Amygdala (tissue), 56 donors: Measurements from ENCODE around the gene INPP4A.

ENCODE experiments used
- DNase-seq, 56 donors: peaks; one replicate each; lab custom pipeline; 2025; lab: John Stamatoyannopoulos, UW

Gene INPP4A

DNA sequence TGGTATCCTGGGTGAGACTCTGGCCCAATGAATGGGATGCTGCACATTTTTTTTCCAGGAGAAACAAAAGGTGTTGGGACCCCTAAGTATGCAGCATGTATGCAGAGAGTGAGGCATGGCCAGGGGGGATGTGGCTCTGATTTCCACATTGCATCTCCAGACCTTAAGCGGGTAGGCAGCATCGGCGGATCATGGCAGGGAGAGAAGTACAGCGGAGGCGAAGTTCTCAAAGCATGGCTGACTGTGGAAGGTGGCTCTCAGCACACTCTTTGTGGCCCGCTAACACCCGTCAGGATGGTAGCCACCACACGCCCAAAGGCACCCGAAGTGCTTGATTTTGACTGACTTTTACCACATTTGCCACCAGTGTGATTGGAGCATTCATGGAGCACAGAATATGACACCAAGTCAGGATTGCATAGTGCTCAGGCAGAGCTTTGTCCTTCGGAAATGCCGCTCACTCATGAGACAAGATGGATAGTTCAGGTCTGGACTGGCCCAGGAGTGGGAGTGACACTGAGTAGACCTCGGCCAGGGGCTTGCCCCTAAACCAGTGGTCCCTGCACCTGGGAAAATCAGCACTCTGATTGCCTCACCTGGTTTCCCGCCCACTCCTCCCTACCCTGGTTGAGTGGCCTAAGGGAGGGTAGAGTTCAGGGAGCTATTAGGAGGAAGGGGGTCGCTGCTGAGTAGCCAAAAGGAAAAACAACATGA lies 14.2 kb downstream of the INPP4A start:
- no peak for DNase-seq

GRCh38 chr2:98459496-98460175 lies 15.0 kb downstream of the INPP4A start:
- no peak for DNase-seq

DNA sequence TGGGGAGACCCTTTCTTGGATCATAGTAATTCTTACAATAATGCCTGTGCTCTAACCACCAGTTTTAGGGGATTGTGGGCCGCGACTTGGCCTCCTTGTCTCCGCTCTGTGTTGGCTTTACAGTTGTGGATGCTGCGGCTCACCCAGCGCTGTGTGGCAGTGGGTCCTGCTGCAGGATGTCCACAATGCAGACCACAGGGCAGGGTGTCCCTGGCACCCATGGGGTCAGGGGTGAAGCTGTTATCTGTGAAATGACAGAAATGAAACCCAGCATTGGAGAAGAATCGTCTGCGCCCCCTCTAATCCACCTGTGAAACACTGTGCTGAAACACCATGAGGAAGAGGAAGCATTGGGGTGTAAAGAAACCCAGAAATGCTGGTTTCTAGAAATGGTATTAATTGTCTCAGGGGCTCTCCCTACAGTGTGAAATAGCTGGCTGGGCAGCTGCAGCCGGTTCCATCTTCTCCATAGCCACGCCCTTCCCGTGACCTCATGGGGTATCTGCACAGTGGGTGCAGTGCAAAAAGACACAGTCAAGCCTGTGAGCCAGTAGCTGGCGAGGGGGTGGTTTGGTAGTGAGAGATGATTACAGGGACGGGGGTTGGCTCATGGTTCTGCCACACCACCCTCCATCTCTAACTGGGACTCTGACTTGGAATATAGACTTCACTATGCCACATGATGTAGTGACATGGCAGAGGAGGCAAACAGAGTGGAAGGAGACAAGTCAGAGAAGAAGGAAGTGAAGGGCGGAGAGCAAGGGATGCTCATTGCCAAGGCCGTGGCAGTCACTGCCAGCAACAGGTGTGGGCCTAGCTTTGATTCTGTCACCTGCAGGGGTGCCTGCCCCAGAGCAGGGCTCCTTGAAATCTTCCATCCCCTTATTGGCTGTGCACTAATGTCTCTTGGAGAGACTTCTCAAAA lies 16.2 kb downstream of the INPP4A start:
- no peak for DNase-seq

DNA sequence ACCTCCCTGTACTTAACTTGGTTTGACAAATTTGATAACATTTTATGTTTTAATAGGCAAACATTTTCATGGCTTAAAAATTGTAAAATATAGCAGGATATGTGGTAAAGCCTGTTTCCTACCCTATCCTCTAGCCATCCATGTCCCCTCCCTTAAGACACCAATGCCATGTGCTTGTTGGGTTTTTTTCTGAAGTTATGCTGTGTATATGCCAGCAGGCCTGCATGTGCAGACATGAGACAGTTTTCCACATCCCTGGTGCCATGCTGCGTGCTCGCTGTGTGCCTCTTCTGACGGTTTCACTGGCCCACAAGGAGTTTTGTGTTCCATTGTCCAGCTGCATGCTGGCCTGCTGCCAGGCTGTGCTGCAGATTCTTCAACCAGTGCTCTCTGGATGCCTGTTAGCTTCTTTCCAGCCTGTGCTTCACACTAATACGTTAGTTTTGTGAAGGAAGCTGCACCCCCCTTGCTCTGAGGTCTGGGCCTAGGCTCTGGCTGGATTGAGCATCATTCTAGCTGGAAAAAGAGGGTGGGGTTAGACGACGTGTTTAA lies 16.9 kb downstream of the INPP4A start:
- DNase-seq = peak in 18 of 56 donors; percentile 15 to 70 (median 32)

GRCh38 chr2:98463081-98463481 lies 18.4 kb downstream of the INPP4A start:
- no peak for DNase-seq

DNA sequence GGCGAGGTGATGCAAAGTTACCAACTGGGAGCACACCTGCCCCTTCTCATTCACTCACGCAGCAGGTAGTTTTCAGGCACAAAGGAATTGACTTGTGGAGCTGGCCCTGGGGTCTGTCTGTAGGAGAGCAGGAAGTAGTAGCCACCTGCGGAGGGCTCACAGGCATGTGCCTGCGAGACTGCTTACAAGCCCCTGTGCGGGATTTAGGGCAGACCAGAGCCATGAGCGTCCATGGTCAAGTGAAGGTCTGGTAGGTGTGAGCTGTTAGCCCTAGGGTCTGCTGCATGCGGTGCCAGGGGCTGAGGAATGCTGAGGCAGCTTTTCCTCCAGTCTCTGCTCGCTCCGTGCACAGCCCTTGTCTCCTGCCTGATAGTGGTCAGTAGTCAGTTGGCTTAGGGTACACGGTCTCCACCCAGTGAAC lies 18.9 kb downstream of the INPP4A start:
- DNase-seq = no peak

GRCh38 chr2:98463988-98464771 lies 19.5 kb downstream of the INPP4A start:
- no peak for DNase-seq

DNA sequence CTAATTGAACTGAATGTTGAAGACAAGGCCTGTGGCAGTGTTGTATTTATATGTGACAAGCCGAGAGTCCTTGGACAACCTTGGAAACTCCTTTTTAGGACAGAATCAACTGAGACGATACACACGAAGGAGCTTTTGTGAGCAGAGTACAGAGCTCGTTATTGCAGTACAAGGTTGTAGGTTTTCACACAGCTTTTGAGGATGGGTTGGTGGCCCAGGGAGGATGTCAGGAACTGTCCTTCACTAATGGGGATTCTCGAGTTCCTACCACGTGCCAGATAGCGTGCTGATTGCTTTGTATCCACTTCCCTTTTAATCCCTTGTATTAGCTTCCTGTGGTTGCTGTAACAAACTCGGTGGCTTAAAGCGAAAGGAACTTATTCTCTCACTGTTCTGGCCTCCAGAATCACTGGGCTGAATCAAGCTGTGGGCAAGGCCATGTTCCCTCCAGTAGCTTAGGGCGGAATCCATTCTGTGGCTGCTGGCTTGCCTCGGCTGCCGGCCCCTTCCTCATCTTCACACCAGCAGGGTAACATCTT lies 20.2 kb downstream of the INPP4A start:
- DNase-seq = no peak

DNA sequence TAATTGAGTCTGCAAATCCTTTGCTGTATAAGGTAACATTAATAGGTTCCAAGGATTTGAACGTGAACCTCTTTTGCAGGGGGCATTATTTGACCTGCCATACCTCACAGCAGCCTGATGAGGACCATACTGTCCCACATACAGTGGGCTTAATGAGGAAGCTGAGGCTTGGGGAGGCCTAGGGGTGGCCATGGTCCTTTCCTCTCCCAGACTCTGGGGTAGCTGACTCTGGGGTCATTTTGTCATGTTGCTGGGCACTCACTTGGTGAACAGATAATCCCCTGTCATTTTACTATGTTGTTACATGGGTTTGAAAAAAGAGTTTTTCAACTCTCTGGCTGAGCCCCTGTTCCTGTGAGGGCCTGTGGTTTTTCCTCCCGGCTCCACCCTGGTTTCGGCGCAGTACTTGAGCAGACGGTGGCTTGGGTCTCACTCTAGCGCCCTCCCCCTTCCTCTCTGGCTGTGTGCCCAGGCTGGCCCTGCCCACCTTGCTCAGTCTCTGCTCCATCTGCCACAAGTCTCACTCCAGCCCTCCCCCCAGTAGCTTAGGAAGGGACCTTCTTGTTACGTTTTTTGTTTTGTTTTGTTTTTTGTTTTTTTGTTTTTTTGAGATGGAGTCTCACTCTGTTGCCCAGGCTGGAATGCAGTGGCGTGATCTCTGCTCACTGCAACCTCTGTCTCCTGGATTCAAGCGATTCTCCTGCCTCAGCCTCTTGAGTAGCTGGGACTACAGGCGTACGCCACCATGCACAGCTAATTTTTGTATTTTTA lies 21.0 kb downstream of the INPP4A start:
- DNase-seq = peak in 21 of 56 donors; percentile 12 to 55 (median 35)

- no peak for DNase-seq
Measured at GRCh38 chr2:98467082-98467536, 22.5 kb downstream of the INPP4A start.

DNA sequence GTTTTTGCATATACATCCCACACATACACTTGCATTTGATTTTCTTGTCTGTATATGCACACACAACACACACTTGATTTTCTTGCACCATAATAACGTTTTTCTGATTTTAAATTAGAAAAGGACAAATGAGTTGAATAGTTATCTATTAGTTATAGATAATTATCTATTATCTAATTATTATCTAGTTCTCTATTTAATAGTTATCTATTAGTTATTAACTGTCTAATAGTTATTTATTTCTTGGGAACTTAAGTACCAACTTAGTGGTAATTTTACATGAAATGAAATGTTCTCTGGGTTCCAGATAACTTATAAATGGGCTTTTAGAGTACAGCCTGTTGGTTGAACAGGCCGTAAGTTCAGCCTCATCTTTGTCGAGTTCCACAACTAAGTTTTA lies 23.0 kb downstream of the INPP4A start:
- DNase-seq = no peak

- peak in 2 of 56 donors; percentile 19 to 35 for DNase-seq
Measured at GRCh38 chr2:98468621-98469236, 24.1 kb downstream of the INPP4A start.

DNA sequence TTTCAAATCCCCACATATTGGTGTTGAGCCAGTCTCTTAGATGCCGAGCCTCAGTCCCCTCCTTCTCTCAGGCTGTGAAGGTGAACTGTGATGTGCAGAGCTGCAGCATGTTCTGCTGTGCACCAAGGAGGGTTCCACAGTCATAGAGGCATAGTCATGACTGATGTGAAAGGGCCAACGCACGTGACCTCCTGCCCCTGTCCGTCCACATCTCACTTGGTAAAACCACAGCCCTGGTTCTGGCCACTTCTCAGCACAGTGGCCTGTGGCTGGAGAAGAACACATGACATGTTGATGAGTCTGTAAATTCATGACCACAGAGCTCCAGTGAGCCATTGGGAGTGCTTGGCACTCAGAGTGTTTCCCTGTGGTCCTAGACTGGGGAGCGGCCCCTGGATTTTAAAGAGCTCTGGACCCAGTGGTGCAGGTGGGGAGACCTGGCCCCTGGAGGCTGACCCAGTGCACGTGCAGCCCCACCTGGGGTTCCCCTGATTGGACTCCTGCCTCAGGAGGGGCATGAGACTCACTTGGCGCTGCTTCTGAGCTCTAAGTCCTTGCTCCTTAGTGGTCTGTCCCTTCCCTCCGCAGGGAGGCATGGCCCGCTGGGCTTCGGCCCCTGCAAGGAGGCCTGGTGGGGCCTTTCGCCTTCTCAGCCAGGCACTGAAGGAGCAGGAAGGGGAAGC lies 25.3 kb downstream of the INPP4A start:
- no peak for DNase-seq

GRCh38 chr2:98470851-98471255 lies 26.2 kb downstream of the INPP4A start:
- no peak for DNase-seq

- no peak for DNase-seq
Measured at GRCh38 chr2:98471402-98472131, 26.9 kb downstream of the INPP4A start.

DNA sequence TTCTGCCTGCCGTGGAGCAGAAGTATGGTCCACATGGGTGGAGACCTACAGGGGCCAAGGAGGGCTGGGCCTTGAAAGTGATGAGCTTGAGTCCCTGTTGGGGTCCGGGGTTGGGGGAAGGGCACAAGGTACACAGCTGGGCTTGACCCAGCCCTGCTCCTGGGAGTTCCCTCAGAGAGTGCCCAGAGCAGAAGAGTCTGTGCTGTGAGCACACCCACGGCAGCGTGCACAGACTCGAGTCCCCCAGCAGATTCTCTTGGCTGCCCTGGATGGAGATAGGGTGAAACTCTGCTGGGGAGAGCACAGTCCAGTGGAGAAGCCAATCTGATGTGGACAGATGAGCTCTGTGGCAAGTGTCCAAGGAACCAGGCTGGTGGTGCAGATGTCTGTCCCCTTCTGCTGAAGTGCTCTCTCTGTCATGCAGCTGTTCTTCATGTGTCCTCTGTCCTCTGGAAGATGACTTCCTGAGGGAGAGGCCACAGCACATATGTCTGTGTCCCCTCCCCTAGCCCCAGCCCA lies 27.5 kb downstream of the INPP4A start:
- no peak for DNase-seq
